Measurements from ENCODE around the gene PRR12.

DNA sequence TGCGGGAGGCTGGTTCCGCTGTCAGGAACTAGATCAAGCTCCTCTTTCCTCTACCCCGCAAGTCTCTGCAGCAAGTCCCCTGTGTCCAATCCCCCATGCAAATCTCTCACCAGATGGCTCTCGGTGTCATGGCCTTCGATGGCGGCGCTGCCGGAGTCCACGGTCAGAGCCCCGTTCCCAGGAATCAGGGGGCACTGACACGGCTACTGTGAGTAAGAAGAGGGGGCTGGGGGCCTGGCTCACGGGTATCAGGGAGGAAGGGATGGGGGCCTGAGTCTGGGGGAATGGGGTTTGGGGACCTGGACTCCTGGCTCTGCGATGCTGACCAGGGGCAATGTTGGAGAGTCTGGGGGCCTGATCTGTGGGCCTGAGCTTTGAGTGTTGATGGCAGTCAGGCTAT is 55.0 kb downstream of the PRR12 start:
- TF ChIP-seq, protein P1, sequence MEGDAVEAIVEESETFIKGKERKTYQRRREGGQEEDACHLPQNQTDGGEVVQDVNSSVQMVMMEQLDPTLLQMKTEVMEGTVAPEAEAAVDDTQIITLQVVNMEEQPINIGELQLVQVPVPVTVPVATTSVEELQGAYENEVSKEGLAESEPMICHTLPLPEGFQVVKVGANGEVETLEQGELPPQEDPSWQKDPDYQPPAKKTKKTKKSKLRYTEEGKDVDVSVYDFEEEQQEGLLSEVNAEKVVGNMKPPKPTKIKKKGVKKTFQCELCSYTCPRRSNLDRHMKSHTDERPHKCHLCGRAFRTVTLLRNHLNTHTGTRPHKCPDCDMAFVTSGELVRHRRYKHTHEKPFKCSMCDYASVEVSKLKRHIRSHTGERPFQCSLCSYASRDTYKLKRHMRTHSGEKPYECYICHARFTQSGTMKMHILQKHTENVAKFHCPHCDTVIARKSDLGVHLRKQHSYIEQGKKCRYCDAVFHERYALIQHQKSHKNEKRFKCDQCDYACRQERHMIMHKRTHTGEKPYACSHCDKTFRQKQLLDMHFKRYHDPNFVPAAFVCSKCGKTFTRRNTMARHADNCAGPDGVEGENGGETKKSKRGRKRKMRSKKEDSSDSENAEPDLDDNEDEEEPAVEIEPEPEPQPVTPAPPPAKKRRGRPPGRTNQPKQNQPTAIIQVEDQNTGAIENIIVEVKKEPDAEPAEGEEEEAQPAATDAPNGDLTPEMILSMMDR (IDR thresholded peaks at IDR 0.05; ENCODE audit: low read length): no peak
- no peak for TF ChIP-seq EZH2 (IDR thresholded peaks at IDR 0.05; ENCODE audit: borderline replicate concordance, low read length)
